ENCODE data around the gene CPSF3. TPM values are rescaled to one million over a fixed set of nuclear protein-coding genes. Genes with fewer than 3 reads are reported as not detected.
"Not testable (repeated sequence)": the region's sequence is repeated elsewhere in the genome, so short reads cannot be mapped to it uniquely, and the experiment has no call there.

The CPSF3 gene
- total and polyA plus RNA-seq, 12 donors = 20.9 to 58.3 (median 32.5) TPM

DNA sequence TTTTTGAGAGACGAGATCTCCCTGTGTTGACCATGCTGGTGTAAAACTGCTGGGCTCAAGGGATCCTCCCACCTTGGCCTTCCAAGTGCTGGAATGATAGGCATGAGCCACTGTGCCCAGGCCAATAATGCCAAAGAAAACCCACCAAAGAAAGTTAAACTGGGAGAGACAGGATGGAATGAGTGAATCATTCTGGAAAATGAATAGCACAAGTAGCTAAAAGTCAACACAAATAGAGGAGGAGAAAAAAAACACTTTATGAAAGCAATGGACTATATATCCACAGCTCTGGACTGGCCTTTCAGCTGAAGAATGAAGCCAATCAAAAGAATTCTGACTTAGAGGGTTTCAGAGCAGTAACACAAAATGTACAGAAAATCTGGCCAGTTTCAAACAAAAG lies 74.8 kb downstream of the CPSF3 start:
- Histone ChIP-seq H3K36me3 (replicated peaks in 1 of 2) (peaks cover 0 to 48% of the 10 kb centered on the region in 2 donors), H3K4me3 (no peak overlapping the region), H3K9me3 (replicated peaks in 1 of 3) (no peaks in the 10 kb centered on the region), H3K4me1 (replicated peaks in 1 of 2) (no peaks in the 10 kb centered on the region), H3K27me3 (no peaks in the 10 kb centered on the region), H3K27ac (no peak overlapping the region)
- intact Hi-C loops (cut with DNase I) = no loop called here
- DNase-seq = no peak
- TF ChIP-seq POLR2A (IDR thresholded peaks at IDR 0.05) = no peak
- TF ChIP-seq, protein P1, sequence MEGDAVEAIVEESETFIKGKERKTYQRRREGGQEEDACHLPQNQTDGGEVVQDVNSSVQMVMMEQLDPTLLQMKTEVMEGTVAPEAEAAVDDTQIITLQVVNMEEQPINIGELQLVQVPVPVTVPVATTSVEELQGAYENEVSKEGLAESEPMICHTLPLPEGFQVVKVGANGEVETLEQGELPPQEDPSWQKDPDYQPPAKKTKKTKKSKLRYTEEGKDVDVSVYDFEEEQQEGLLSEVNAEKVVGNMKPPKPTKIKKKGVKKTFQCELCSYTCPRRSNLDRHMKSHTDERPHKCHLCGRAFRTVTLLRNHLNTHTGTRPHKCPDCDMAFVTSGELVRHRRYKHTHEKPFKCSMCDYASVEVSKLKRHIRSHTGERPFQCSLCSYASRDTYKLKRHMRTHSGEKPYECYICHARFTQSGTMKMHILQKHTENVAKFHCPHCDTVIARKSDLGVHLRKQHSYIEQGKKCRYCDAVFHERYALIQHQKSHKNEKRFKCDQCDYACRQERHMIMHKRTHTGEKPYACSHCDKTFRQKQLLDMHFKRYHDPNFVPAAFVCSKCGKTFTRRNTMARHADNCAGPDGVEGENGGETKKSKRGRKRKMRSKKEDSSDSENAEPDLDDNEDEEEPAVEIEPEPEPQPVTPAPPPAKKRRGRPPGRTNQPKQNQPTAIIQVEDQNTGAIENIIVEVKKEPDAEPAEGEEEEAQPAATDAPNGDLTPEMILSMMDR (IDR thresholded peaks at IDR 0.05) = no peak
- WGBS, 4 donors = 64 to 87% (median 78%) methylated on average over 1 of the region's 1 CpG

GRCh38 chr2:9508931-9509330 lies 85.5 kb downstream of the CPSF3 start:
- 21 to 44% (median 30%) methylated on average over 1 of the region's 1 CpG for WGBS, 4 donors
- intact Hi-C loops (cut with DNase I) = no loop called here
- no peak for DNase-seq
- Histone ChIP-seq H3K9me3 (replicated peaks in 1 of 3) (no peaks in the 10 kb centered on the region), H3K27me3 (no peaks in the 10 kb centered on the region), H3K4me1 (replicated peaks in 1 of 2) (no peaks in the 10 kb centered on the region), H3K27ac (no peak overlapping the region), H3K36me3 (replicated peaks in 1 of 2) (peaks cover 0 to 10% of the 10 kb centered on the region in 2 donors), H3K4me3 (no peak overlapping the region)
- TF ChIP-seq, protein P1 (IDR thresholded peaks at IDR 0.05) = no peak
- TF ChIP-seq POLR2A (IDR thresholded peaks at IDR 0.05) = no peak

- DNase-seq; H3K27me3 ChIP-seq; H3K9me3 ChIP-seq (replicated peaks in 1 of 3); H3K4me1 ChIP-seq (replicated peaks in 1 of 2); intact Hi-C loops (cut with DNase I); H3K4me3 ChIP-seq; H3K27ac ChIP-seq: not testable (repeated sequence)
- WGBS, 4 donors = 95 to 99% (median 97%) methylated on average over 3 of the region's 3 CpGs
- H3K36me3 ChIP-seq (replicated peaks in 1 of 2) = peaks cover 0 to 21% of the 10 kb centered on the region in 2 donors
Observed at GRCh38 chr2:9513946-9514345, 90.5 kb downstream of the CPSF3 start.

DNA sequence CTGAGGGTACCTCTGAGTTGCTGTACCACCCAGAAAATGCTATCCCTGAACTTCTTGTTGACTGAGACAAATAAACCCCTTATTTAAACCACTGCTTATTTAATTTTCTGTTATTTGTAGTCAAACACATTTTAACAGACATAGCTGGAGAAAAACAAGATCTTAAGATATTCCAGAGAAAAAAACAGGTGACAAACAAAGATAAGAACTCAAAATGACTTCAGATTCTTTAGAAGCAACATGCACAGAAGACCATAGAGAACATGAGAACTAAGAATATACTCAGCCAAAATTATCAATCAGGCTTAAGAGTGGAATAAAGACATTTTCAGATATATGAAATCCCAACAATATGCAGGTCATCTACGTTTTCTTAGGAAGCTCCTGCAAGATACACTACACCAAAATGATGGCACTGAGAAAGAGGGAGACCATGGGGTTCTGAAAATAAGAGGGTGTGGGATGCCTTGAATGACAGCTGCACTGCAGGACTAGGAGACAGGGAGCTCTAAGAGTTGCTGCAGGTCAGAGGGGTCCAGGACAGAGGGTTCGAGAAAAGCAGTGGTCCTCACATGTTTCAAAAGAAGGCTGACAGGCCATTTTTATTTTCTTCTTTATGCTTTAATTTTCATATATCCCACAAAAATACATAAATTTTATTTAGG lies 93.8 kb downstream of the CPSF3 start:
- 89 to 95% (median 95%) methylated on average over 2 of the region's 2 CpGs for WGBS, 4 donors
- Histone ChIP-seq H3K4me3 (no peak overlapping the region), H3K9me3 (replicated peaks in 1 of 3) (no peaks in the 10 kb centered on the region), H3K27me3 (no peaks in the 10 kb centered on the region), H3K36me3 (replicated peaks in 1 of 2) (peaks cover 0 to 29% of the 10 kb centered on the region in 2 donors), H3K27ac (no peak overlapping the region), H3K4me1 (replicated peaks in 1 of 2) (no peaks in the 10 kb centered on the region)
- DNase-seq = no peak
- TF ChIP-seq, protein P1 (IDR thresholded peaks at IDR 0.05) = no peak
- no peak for TF ChIP-seq POLR2A (IDR thresholded peaks at IDR 0.05)
- intact Hi-C loops (cut with DNase I) = no loop called here

GRCh38 chr2:9518163-9518562 lies 94.7 kb downstream of the CPSF3 start:
- Histone ChIP-seq H3K4me3 (no peak overlapping the region), H3K9me3 (replicated peaks in 1 of 3) (no peaks in the 10 kb centered on the region), H3K36me3 (replicated peaks in 1 of 2) (peaks cover 0 to 29% of the 10 kb centered on the region in 2 donors), H3K27ac (no peak overlapping the region), H3K4me1 (replicated peaks in 1 of 2) (no peaks in the 10 kb centered on the region), H3K27me3 (no peaks in the 10 kb centered on the region)
- no peak for DNase-seq
- no peak for TF ChIP-seq POLR2A (IDR thresholded peaks at IDR 0.05)
- TF ChIP-seq, protein P1 (IDR thresholded peaks at IDR 0.05) = no peak
- WGBS, 4 donors = 90 to 94% (median 91%) methylated on average over 3 of the region's 3 CpGs
- intact Hi-C loops (cut with DNase I) = no loop called here
